Activated naive CD8-positive, alpha-beta T cell treated with anti-CD3 and anti-CD28 coated beads, Interleukin-2, amount 10 ng/mL, durations not matched to agents 7 days and 5 days (primary cell): ENCODE measurements around the gene PPP6R3. TPM values are rescaled to one million over a fixed set of nuclear protein-coding genes. Genes with fewer than 3 reads are reported as not detected.
"Not testable (repeated sequence)": the region's sequence is repeated elsewhere in the genome, so short reads cannot be mapped to it uniquely, and the experiment has no call there.

Experiments
- ATAC-seq: fragments of 150-1000 bp; cut with Tn5 transposase; one replicate; pipeline ENCODE4 v1.10.0; 2021; ENCODE audit warnings: low read depth, moderate library complexity
- POLR2A ChIA-PET: fragments of 350-600 bp; sonication (Branson Sonifier 250); formaldehyde crosslinking; loops from one replicate; lab custom pipeline; 2021; ENCODE audit warnings: antibody characterized with exemption; lab: Charles Lee
- DNase-seq: peaks from one replicate; pipeline ENCODE4 v3.0.0; 2021
- H3K27ac Mint-ChIP-seq: one replicate; pipeline ENCODE4 v1.8.0; 2022; ENCODE audit warnings: mild to moderate bottlenecking, mixed read lengths
- H3K27me3 Mint-ChIP-seq: one replicate; pipeline ENCODE4 v1.8.0; 2022; ENCODE audit warnings: mild to moderate bottlenecking, moderate library complexity, mixed read lengths
- H3K36me3 Mint-ChIP-seq: one replicate; pipeline ENCODE4 v1.8.0; 2021; ENCODE audit warnings: mild to moderate bottlenecking, mixed read lengths
- H3K4me1 Mint-ChIP-seq: one replicate; pipeline ENCODE4 v1.8.0; 2021; ENCODE audit warnings: mixed read lengths
- H3K4me3 Mint-ChIP-seq: one replicate; pipeline ENCODE4 v1.8.0; 2022; ENCODE audit warnings: mild to moderate bottlenecking, moderate library complexity, mixed read lengths
- H3K9me3 Mint-ChIP-seq: one replicate; pipeline ENCODE4 v1.8.0; 2021; ENCODE audit warnings: mixed read lengths
- total RNA-seq, 2 experiments: library from RNA; stranded (reverse); gene quantifications; one replicate each; pipeline ENCODE4 v1.2.3, GENCODE V29; 2021

PPP6R3 gene
- total RNA-seq, 2 experiments from 2014 or later, result 117 to 118 TPM

GRCh38 chr11:68471360-68472340 is 11.1 kb downstream of the PPP6R3 start:
- no peaks in the 10 kb centered on the region for H3K27me3 Mint-ChIP-seq
- peak; percentile 70 for ATAC-seq
- peak overlapping the region; percentile 73 for H3K4me3 Mint-ChIP-seq
- POLR2A ChIA-PET, result interaction anchor here (1.1 kb wide), 1 partner anchor 9 kb away, joined by 4 read pairs; no protein-coding TSS in a partner anchor
- H3K4me1 Mint-ChIP-seq, result peaks cover 64% of the 10 kb centered on the region
- DNase-seq, result peak; percentile 60
- peaks cover 38% of the 10 kb centered on the region for H3K36me3 Mint-ChIP-seq
- H3K27ac Mint-ChIP-seq, result peak overlapping the region; percentile 61
- H3K9me3 Mint-ChIP-seq, result no peaks in the 10 kb centered on the region

- Mint-ChIP-seq H3K4me1 (peaks cover 58% of the 10 kb centered on the region), H3K27me3 (no peaks in the 10 kb centered on the region), H3K9me3 (no peaks in the 10 kb centered on the region), H3K4me3 (no peak overlapping the region), H3K27ac (no peak overlapping the region), H3K36me3 (peaks cover 44% of the 10 kb centered on the region)
- POLR2A ChIA-PET, result no interaction called here
- DNase-seq (no peak), ATAC-seq (no peak)
These were observed 12.2 kb downstream of the PPP6R3 start for GRCh38 chr11:68472778-68473177.

GRCh38 chr11:68473693-68474092 is 13.1 kb downstream of the PPP6R3 start:
- Mint-ChIP-seq H3K36me3 (peaks cover 47% of the 10 kb centered on the region), H3K4me1 (peaks cover 50% of the 10 kb centered on the region), H3K27ac (no peak overlapping the region), H3K9me3 (no peaks in the 10 kb centered on the region), H3K4me3 (no peak overlapping the region), H3K27me3 (no peaks in the 10 kb centered on the region)
- ATAC-seq (no peak), DNase-seq (no peak)
- POLR2A ChIA-PET, result no interaction called here

DNA sequence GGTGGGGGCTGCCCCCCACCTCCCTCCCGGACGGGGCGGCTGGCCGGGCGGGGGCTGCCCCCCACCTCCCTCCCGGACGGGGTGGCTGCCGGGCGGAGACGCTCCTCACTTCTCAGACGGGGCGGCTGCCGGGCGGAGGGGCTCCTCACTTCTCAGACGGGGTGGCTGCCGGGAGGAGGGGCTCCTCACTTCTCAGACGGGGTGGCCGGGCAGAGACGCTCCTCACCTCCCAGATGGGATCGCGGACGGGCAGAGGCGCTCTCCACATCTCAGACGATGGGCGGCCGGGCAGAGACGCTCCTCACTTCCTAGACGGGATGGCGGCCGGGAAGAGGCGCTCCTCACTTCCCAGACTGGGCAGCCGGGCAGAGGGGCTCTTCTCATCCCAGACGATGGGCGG is 15.1 kb downstream of the PPP6R3 start:
- DNase-seq, H3K4me3 Mint-ChIP-seq, POLR2A ChIA-PET, H3K27me3 Mint-ChIP-seq, ATAC-seq, H3K27ac Mint-ChIP-seq, H3K9me3 Mint-ChIP-seq: not testable (repeated sequence)
- Mint-ChIP-seq H3K36me3 (peaks cover 61% of the 10 kb centered on the region), H3K4me1 (peaks cover 40% of the 10 kb centered on the region)

GRCh38 chr11:68479390-68479789 is 18.8 kb downstream of the PPP6R3 start:
- Mint-ChIP-seq H3K27me3 (no peaks in the 10 kb centered on the region), H3K4me1 (peaks cover 22% of the 10 kb centered on the region), H3K9me3 (peaks cover 5% of the 10 kb centered on the region), H3K27ac (no peak overlapping the region), H3K4me3 (no peak overlapping the region), H3K36me3 (peaks cover 53% of the 10 kb centered on the region)
- DNase-seq (no peak), ATAC-seq (no peak)
- POLR2A ChIA-PET, result no interaction called here

DNA sequence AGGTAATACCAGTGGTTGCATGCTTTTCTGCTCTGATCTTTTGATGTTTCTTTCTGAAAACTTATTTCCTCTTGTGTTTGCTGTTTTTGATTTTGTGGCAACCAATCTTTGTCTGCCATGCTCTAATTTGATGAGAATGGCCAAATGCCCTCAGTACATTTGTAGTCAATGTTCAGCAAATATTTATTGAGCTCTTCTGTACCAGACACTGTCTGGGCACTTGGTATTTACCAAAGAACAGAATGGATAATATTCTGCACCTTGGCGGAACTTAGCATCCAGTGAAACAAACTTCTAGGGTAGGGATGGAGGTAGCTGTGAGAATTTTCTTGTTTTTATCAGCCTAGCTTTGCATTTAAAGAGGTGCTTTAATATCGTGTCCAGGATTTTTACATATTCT is 19.6 kb downstream of the PPP6R3 start:
- no peak for ATAC-seq
- no peak overlapping the region for H3K4me3 Mint-ChIP-seq
- POLR2A ChIA-PET, result no interaction called here

DNA sequence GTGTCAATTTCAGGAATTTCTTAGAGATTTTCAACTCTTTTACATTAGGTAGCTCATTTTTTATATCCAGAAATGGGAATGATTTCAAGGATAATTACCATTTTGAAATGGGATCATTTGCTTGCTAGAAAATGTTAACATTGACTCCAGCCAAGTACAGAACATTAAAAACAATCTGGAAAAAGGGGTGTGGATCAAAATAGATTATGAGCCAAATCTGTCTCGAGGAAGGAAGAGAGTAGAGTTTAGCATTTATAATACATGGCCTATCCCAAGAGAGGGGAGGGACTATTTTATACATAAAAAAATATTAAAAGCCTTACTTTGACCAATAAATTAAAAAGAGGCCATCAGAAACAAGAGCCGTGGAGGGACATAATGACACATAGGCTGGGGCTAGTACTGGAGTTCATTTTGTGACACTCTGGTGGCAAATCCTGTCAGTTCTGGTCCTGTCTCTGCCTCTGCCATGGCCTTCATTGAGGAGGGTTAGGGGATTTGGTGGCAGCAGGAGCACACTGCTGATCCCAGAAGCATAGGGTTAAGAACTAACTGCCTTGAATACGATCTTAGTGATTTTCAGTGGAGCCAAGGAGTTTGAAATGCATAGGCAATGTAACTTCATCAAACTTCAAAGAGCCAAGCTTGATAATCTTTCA is 20.4 kb downstream of the PPP6R3 start:
- H3K9me3 Mint-ChIP-seq, result peaks cover 8% of the 10 kb centered on the region
- POLR2A ChIA-PET, result no interaction called here
- peaks cover 55% of the 10 kb centered on the region for H3K36me3 Mint-ChIP-seq
- peaks cover 23% of the 10 kb centered on the region for H3K4me1 Mint-ChIP-seq
- no peaks in the 10 kb centered on the region for H3K27me3 Mint-ChIP-seq
- no peak overlapping the region for H3K27ac Mint-ChIP-seq
- ATAC-seq (no peak), DNase-seq (no peak)
- H3K4me3 Mint-ChIP-seq, result no peak overlapping the region

More for the DNA sequence above, 19.6 kb downstream of the PPP6R3 start:
- peaks cover 5% of the 10 kb centered on the region for H3K9me3 Mint-ChIP-seq
- H3K27ac Mint-ChIP-seq, result no peak overlapping the region
- H3K36me3 Mint-ChIP-seq, result peaks cover 56% of the 10 kb centered on the region
- no peaks in the 10 kb centered on the region for H3K27me3 Mint-ChIP-seq
- H3K4me1 Mint-ChIP-seq, result peaks cover 20% of the 10 kb centered on the region
- DNase-seq, result no peak

- Mint-ChIP-seq H3K27ac (no peak overlapping the region), H3K36me3 (peaks cover 58% of the 10 kb centered on the region), H3K27me3 (no peaks in the 10 kb centered on the region), H3K4me1 (peaks cover 27% of the 10 kb centered on the region), H3K4me3 (no peak overlapping the region), H3K9me3 (peaks cover 8% of the 10 kb centered on the region)
- POLR2A ChIA-PET, result no interaction called here
- ATAC-seq (no peak), DNase-seq (no peak)
These were observed 21.2 kb downstream of the PPP6R3 start for GRCh38 chr11:68481579-68482240.

DNA sequence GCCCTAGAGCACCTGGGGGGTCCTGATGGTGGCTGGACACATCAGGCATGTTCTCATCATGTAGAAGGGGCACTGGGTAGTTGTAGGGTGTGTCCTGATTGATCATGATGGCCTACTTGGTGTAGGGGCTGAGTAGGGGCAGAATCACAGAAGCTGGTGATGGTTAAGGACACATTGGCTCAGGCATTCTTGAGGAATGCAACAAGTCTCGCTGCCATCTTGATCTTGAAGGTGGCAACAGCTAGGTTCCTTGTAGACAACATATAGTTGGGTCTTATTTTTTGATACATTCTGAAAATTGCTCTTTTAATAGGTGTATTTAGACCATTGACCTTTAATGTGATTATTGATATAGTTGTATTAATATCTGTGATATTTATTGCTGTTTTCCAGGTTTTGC is 28.1 kb downstream of the PPP6R3 start:
- no peak overlapping the region for H3K4me3 Mint-ChIP-seq
- H3K36me3 Mint-ChIP-seq, result peaks cover 27% of the 10 kb centered on the region
- POLR2A ChIA-PET, result no interaction called here
- H3K4me1 Mint-ChIP-seq, result peaks cover 32% of the 10 kb centered on the region
- DNase-seq, result no peak
- H3K27me3 Mint-ChIP-seq, result no peaks in the 10 kb centered on the region
- ATAC-seq, result no peak
- H3K9me3 Mint-ChIP-seq, result peaks cover 4% of the 10 kb centered on the region
- H3K27ac Mint-ChIP-seq, result no peak overlapping the region

DNA sequence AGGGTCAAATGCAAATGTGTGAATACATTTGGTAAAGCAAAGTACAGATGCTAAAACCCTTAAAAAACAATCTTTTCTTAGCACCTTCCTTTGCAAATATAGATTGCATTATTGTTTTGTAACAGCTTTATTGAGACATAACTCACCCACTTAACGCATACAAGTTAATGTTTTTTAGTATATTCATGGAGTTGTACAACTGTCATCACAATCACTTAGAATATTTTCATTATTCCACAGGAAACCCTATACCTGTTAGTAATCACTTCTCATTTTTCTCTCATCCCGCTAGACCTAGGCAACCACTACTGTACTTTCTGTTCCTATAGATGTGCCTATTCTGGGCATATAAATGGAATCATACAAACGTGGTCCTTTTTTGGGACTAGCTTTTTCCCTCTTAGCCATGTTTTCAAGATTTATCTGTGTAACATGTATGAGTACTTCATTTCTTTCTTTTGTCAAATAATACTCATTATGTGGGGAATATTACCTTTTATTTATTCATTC is 34.7 kb downstream of the PPP6R3 start:
- POLR2A ChIA-PET, result no interaction called here
- no peak for DNase-seq
- H3K4me3 Mint-ChIP-seq, result no peak overlapping the region
- H3K27me3 Mint-ChIP-seq, result no peaks in the 10 kb centered on the region
- H3K4me1 Mint-ChIP-seq, result peaks cover 19% of the 10 kb centered on the region
- no peak for ATAC-seq
- H3K27ac Mint-ChIP-seq, result no peak overlapping the region
- H3K9me3 Mint-ChIP-seq, result no peaks in the 10 kb centered on the region
- H3K36me3 Mint-ChIP-seq, result peaks cover 9% of the 10 kb centered on the region

- Mint-ChIP-seq H3K4me3 (no peak overlapping the region), H3K4me1 (peaks cover 17% of the 10 kb centered on the region), H3K27ac (no peak overlapping the region), H3K36me3 (peaks cover 5% of the 10 kb centered on the region), H3K27me3 (no peaks in the 10 kb centered on the region), H3K9me3 (no peaks in the 10 kb centered on the region)
- ATAC-seq, result no peak
- DNase-seq, result no peak
- POLR2A ChIA-PET, result no interaction called here
These were observed 35.3 kb downstream of the PPP6R3 start for GRCh38 chr11:68495872-68496271.

- Mint-ChIP-seq H3K27me3 (no peaks in the 10 kb centered on the region), H3K9me3 (no peaks in the 10 kb centered on the region), H3K27ac (no peak overlapping the region), H3K4me1 (peaks cover 21% of the 10 kb centered on the region), H3K4me3 (no peak overlapping the region), H3K36me3 (peaks cover 10% of the 10 kb centered on the region)
- no peak for DNase-seq
- POLR2A ChIA-PET, result no interaction called here
- ATAC-seq, result no peak
These were observed 37.2 kb downstream of the PPP6R3 start for GRCh38 chr11:68497761-68498160.

DNA sequence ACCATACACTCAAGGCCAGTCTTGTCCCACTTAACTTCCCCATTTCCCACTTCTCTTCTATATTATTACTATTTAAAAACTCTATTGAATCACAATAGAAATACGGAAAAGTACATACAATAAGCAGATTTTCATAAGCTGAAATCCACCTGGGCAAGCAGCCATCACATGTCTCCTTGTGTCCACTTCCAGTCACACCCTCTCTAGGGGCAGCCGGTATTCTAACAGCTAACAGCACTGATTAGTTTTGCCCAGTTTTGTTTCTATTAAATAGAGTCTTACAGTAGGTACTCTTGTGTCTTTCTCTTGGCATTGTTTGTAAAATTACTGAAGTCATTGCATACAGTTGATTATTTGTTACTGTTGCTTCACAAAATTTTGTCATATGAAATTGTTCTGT is 37.8 kb downstream of the PPP6R3 start:
- no peaks in the 10 kb centered on the region for H3K27me3 Mint-ChIP-seq
- no peak for ATAC-seq
- peaks cover 21% of the 10 kb centered on the region for H3K4me1 Mint-ChIP-seq
- no peak overlapping the region for H3K27ac Mint-ChIP-seq
- H3K4me3 Mint-ChIP-seq, result no peak overlapping the region
- no peak for DNase-seq
- no peaks in the 10 kb centered on the region for H3K9me3 Mint-ChIP-seq
- POLR2A ChIA-PET, result no interaction called here
- peaks cover 11% of the 10 kb centered on the region for H3K36me3 Mint-ChIP-seq
